ENCODE measurements around the gene TREH. TPM values are rescaled to one million over a fixed set of nuclear protein-coding genes. Genes with fewer than 3 reads are reported as not detected.

The TREH gene
- total and polyA plus RNA-seq, 2 experiments from 2014 or later = 0.36 TPM; not detected in 1

DNA sequence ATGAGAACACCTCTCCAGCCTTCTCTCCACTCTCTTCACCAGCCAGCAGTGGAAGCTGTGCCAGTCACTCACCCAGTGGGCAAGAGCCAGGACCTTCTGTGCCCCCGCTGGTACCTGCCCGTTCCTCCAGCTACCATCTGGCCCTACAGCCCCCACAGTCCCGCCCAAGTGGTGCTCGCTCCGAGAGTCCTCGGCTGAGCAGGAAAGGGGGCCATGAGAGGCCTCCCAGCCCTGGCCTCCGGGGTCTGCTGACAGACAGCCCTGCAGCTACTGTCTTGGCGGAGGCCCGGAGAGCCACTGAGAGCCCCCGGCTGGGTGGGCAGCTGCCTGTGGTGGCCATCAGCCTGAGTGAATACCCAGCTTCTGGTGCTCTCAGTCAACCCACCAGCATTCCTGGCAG, 51.9 kb downstream of the TREH start:
- peaks cover 17% of the 10 kb centered on the region for H3K79me2 ChIP-seq (replicated peaks; ENCODE audit: insufficient read depth)

More for the DNA sequence above, 51.9 kb downstream of the TREH start:
- peaks cover 10% of the 10 kb centered on the region; the same call in 1 of the 2 replicates for H3K36me3 ChIP-seq (ENCODE audit: insufficient read depth)
- no peaks in the 10 kb centered on the region for H3F3A ChIP-seq (replicated peaks; ENCODE audit: low read depth)
- peaks cover 16% of the 10 kb centered on the region for H3K4me1 Mint-ChIP-seq
- H2AFZ ChIP-seq = no peak overlapping the region
- no peaks in the 10 kb centered on the region for H3K9me3 Mint-ChIP-seq
- no peaks in the 10 kb centered on the region for H3K9me2 ChIP-seq (ENCODE audit: insufficient read depth)
- peaks cover 11% of the 10 kb centered on the region for H3K27me3 Mint-ChIP-seq (ENCODE audit: insufficient read depth, low read depth, poor library complexity)
- TF ChIP-seq, protein P1, sequence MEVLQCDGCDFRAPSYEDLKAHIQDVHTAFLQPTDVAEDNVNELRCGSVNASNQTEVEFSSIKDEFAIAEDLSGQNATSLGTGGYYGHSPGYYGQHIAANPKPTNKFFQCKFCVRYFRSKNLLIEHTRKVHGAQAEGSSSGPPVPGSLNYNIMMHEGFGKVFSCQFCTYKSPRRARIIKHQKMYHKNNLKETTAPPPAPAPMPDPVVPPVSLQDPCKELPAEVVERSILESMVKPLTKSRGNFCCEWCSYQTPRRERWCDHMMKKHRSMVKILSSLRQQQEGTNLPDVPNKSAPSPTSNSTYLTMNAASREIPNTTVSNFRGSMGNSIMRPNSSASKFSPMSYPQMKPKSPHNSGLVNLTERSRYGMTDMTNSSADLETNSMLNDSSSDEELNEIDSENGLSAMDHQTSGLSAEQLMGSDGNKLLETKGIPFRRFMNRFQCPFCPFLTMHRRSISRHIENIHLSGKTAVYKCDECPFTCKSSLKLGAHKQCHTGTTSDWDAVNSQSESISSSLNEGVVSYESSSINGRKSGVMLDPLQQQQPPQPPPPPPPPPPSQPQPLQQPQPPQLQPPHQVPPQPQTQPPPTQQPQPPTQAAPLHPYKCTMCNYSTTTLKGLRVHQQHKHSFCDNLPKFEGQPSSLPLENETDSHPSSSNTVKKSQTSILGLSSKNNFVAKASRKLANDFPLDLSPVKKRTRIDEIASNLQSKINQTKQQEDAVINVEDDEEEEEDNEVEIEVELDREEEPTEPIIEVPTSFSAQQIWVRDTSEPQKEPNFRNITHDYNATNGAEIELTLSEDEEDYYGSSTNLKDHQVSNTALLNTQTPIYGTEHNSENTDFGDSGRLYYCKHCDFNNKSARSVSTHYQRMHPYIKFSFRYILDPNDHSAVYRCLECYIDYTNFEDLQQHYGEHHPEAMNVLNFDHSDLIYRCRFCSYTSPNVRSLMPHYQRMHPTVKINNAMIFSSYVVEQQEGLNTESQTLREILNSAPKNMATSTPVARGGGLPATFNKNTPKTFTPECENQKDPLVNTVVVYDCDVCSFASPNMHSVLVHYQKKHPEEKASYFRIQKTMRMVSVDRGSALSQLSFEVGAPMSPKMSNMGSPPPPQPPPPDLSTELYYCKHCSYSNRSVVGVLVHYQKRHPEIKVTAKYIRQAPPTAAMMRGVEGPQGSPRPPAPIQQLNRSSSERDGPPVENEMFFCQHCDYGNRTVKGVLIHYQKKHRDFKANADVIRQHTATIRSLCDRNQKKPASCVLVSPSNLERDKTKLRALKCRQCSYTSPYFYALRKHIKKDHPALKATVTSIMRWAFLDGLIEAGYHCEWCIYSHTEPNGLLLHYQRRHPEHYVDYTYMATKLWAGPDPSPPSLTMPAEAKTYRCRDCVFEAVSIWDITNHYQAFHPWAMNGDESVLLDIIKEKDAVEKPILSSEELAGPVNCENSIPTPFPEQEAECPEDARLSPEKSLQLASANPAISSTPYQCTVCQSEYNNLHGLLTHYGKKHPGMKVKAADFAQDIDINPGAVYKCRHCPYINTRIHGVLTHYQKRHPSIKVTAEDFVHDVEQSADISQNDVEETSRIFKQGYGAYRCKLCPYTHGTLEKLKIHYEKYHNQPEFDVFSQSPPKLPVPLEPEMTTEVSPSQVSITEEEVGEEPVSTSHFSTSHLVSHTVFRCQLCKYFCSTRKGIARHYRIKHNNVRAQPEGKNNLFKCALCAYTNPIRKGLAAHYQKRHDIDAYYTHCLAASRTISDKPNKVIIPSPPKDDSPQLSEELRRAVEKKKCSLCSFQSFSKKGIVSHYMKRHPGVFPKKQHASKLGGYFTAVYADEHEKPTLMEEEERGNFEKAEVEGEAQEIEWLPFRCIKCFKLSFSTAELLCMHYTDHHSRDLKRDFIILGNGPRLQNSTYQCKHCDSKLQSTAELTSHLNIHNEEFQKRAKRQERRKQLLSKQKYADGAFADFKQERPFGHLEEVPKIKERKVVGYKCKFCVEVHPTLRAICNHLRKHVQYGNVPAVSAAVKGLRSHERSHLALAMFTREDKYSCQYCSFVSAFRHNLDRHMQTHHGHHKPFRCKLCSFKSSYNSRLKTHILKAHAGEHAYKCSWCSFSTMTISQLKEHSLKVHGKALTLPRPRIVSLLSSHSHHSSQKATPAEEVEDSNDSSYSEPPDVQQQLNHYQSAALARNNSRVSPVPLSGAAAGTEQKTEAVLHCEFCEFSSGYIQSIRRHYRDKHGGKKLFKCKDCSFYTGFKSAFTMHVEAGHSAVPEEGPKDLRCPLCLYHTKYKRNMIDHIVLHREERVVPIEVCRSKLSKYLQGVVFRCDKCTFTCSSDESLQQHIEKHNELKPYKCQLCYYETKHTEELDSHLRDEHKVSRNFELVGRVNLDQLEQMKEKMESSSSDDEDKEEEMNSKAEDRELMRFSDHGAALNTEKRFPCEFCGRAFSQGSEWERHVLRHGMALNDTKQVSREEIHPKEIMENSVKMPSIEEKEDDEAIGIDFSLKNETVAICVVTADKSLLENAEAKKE (CRISPR knock-in tag; IDR thresholded peaks at IDR 0.05) = no peak
- no peak for TF ChIP-seq EZH2phosphoT487 (IDR thresholded peaks at IDR 0.05; ENCODE audit: unreplicated experiment)
- TF ChIP-seq ZNF331 (CRISPR knock-in tag; IDR thresholded peaks at IDR 0.05; ENCODE audit: low read depth) = no peak
- TF ChIP-seq ETS1 (IDR thresholded peaks at IDR 0.05) = no peak
- TF ChIP-seq ZNF114 (CRISPR knock-in tag; IDR thresholded peaks at IDR 0.05) = no peak
- no peak for TF ChIP-seq CTCF (conservative IDR thresholded peaks at IDR 0.05; ENCODE audit: low read depth in 2 of 2)
- TF ChIP-seq EZH2 (IDR thresholded peaks at IDR 0.05; ENCODE audit: low read depth, unreplicated experiment) = no peak
- no peak for TF ChIP-seq CREB1 (CRISPR knock-in tag; IDR thresholded peaks at IDR 0.05; ENCODE audit: low read depth)
- no peak for TF ChIP-seq POLR2AphosphoS5 (IDR thresholded peaks at IDR 0.05; ENCODE audit: low read depth)
- TF ChIP-seq JUNB (IDR thresholded peaks at IDR 0.05; ENCODE audit: unreplicated experiment) = no peak
- TF ChIP-seq NANOG (IDR thresholded peaks at IDR 0.05; ENCODE audit: borderline replicate concordance) = no peak
- no peak for TF ChIP-seq REST (IDR thresholded peaks at IDR 0.05; ENCODE audit: unreplicated experiment)
- no peak for TF ChIP-seq STAT1 (IDR thresholded peaks at IDR 0.05; ENCODE audit: unreplicated experiment)
- no peak overlapping the region for H3K4me3 Mint-ChIP-seq
- no peak overlapping the region for H3K27ac Mint-ChIP-seq
- H3K27ac ChIP-seq (ENCODE audit: low read depth) = no peak overlapping the region
- DNase-seq (ENCODE audit: low spot score) (no peak), ATAC-seq (no peak)
- H3K4me3 ChIP-seq = no peak overlapping the region
- no peaks in the 10 kb centered on the region for H3K27me3 ChIP-seq (ENCODE audit: insufficient read depth)
- peaks cover 5% of the 10 kb centered on the region for H3K4me1 ChIP-seq (ENCODE audit: insufficient read depth)
- peaks cover 7% of the 10 kb centered on the region for H4K20me1 ChIP-seq (replicated peaks; ENCODE audit: insufficient read depth)
- no peak overlapping the region for H3K4me2 ChIP-seq
- H3K36me3 Mint-ChIP-seq (ENCODE audit: low read depth) = peaks cover 42% of the 10 kb centered on the region
